ENCODE data around the gene RPS19BP1. TPM values are rescaled to one million over a fixed set of nuclear protein-coding genes. Genes with fewer than 3 reads are reported as not detected.

The RPS19BP1 gene
- total RNA-seq, 1 donor from 2014 or later: 47.9 TPM

DNA sequence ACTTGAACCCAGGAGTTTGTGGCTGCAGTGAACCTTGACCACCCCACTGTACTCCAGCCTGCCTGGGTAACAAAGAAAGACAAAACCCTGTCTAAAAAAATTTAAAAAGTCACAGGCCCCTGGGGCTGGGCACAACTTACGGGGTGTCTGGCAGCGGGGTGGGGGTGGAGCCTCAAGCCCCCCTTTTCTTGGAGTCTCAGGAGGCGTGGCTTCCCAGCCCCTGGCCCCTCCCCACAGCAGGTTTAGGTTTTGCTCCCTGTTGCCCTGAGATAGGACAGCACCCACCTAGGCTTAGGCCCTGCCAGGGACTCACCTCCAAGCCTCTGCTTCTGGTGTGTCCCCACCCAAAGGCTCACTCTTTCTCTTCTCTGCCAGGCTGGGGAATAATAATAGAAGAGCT, 53.3 kb downstream of the RPS19BP1 start:
- no peak for DNase-seq (ENCODE audit: low spot score)
- H3K36me3 Mint-ChIP-seq (ENCODE audit: low read depth): no peaks in the 10 kb centered on the region
- no peak overlapping the region for H3K27ac Mint-ChIP-seq (ENCODE audit: unreplicated experiment)
- H3K27me3 Mint-ChIP-seq (ENCODE audit: low read depth): no peaks in the 10 kb centered on the region
- no peaks in the 10 kb centered on the region for H3K9me3 Mint-ChIP-seq (ENCODE audit: low read depth)
- H3K4me3 Mint-ChIP-seq (ENCODE audit: unreplicated experiment): no peak overlapping the region
- H3K4me1 Mint-ChIP-seq (ENCODE audit: low read depth): peaks cover 16% of the 10 kb centered on the region
- TF ChIP-seq CTCF (IDR thresholded peaks at IDR 0.05): no peak

Other genes with a start within 250 kb of the RPS19BP1 start
- gene RPL3, start 213.1 kb downstream of the RPS19BP1 start, total RNA-seq: 1,302 to 1,415 TPM (median 1,326 TPM) in 3 replicates
- 15.0 to 18.4 TPM (median 16.5 TPM) in 3 replicates for gene SYNGR1, start 182.8 kb downstream of the RPS19BP1 start, total RNA-seq
- gene TAB1, start 133.0 kb downstream of the RPS19BP1 start, total RNA-seq: 17.1 to 24.5 TPM (median 21.3 TPM) in 3 replicates
- 3.6 to 6.4 TPM (median 6.1 TPM) in 3 replicates for gene MGAT3, start 75.7 kb downstream of the RPS19BP1 start, total RNA-seq
- gene MIEF1, start 30.5 kb downstream of the RPS19BP1 start, total RNA-seq: 22.7 to 24.0 TPM (median 23.0 TPM) in 3 replicates
- gene ATF4, start 12.2 kb downstream of the RPS19BP1 start, total RNA-seq: 128 to 541 TPM (median 513 TPM) in 3 replicates
- 0.02 to 0.08 TPM (median 0.05 TPM) in 3 replicates for gene CACNA1I, start 38.0 kb upstream of the RPS19BP1 start, total RNA-seq

Measured in chondrocyte (in vitro differentiated cells).